ENCODE measurements around the gene NEK4.

The NEK4 gene

GRCh38 chr3:52789746-52790040, 19.0 kb upstream of the NEK4 start:
- Mint-ChIP-seq H3K27ac (no peak overlapping the region), H3K27me3 (peaks cover 35% of the 10 kb centered on the region)
- CTCF ChIA-PET = no interaction called here

GRCh38 chr3:52788890-52789745, 18.4 kb upstream of the NEK4 start:
- Mint-ChIP-seq H3K4me1 (no peaks in the 10 kb centered on the region), H3K27me3 (peaks cover 32% of the 10 kb centered on the region), H3K9me3 (no peaks in the 10 kb centered on the region), H3K4me3 (no peak overlapping the region), H3K27ac (no peak overlapping the region), H3K36me3 (no peaks in the 10 kb centered on the region)
- no peak for DNase-seq
- CTCF ChIA-PET = no interaction called here

More at GRCh38 chr3:52789746-52790040, 19.0 kb upstream of the NEK4 start:
- Mint-ChIP-seq H3K4me3 (no peak overlapping the region), H3K9me3 (no peaks in the 10 kb centered on the region), H3K36me3 (no peaks in the 10 kb centered on the region), H3K4me1 (no peaks in the 10 kb centered on the region)
- DNase-seq = no peak

- no peaks in the 10 kb centered on the region for H3K9me3 Mint-ChIP-seq
- H3K27me3 Mint-ChIP-seq = peaks cover 31% of the 10 kb centered on the region
- DNase-seq = no peak
- no peaks in the 10 kb centered on the region for H3K36me3 Mint-ChIP-seq
- no peak overlapping the region for H3K4me3 Mint-ChIP-seq
- H3K4me1 Mint-ChIP-seq = no peaks in the 10 kb centered on the region
- H3K27ac Mint-ChIP-seq = no peak overlapping the region
- CTCF ChIA-PET = interaction anchor here (1.4 kb wide), 1 partner anchor 67 kb away, joined by 3 read pairs; no protein-coding TSS in a partner anchor
Observed at GRCh38 chr3:52787672-52788625, 17.2 kb upstream of the NEK4 start.

GRCh38 chr3:52787246-52787645, 16.5 kb upstream of the NEK4 start:
- no peak for DNase-seq
- Mint-ChIP-seq H3K4me1 (no peaks in the 10 kb centered on the region), H3K27me3 (peaks cover 37% of the 10 kb centered on the region), H3K9me3 (no peaks in the 10 kb centered on the region), H3K4me3 (no peak overlapping the region), H3K36me3 (no peaks in the 10 kb centered on the region), H3K27ac (no peak overlapping the region)
- CTCF ChIA-PET = interaction anchor here (1.4 kb wide), 1 partner anchor 66 kb away, joined by 3 read pairs; no protein-coding TSS in a partner anchor

- Mint-ChIP-seq H3K27ac (no peak overlapping the region), H3K9me3 (no peaks in the 10 kb centered on the region), H3K27me3 (peaks cover 37% of the 10 kb centered on the region), H3K4me3 (no peak overlapping the region), H3K36me3 (no peaks in the 10 kb centered on the region), H3K4me1 (no peaks in the 10 kb centered on the region)
- CTCF ChIA-PET = interaction anchor here (1.4 kb wide), 1 partner anchor 66 kb away, joined by 3 read pairs; no protein-coding TSS in a partner anchor
- DNase-seq = no peak
Observed at GRCh38 chr3:52786330-52787215, 15.8 kb upstream of the NEK4 start.

GRCh38 chr3:52784931-52785590, 14.3 kb upstream of the NEK4 start:
- CTCF ChIA-PET = interaction anchor here (0.7 to 1.2 kb wide), 2 partner anchors 14 to 15 kb away, joined by 3 read pairs; no protein-coding TSS in a partner anchor
- no peaks in the 10 kb centered on the region for H3K9me3 Mint-ChIP-seq
- no peak overlapping the region for H3K27ac Mint-ChIP-seq
- no peaks in the 10 kb centered on the region for H3K36me3 Mint-ChIP-seq
- peaks cover 51% of the 10 kb centered on the region for H3K27me3 Mint-ChIP-seq
- H3K4me3 Mint-ChIP-seq = no peak overlapping the region
- no peak for DNase-seq
- H3K4me1 Mint-ChIP-seq = no peaks in the 10 kb centered on the region

- CTCF ChIA-PET = interaction anchor here (0.7 to 1.2 kb wide), 3 partner anchors 8 to 16 kb away, joined by 3 to 4 read pairs (median 3); no protein-coding TSS in a partner anchor
- no peaks in the 10 kb centered on the region for H3K36me3 Mint-ChIP-seq
Observed at GRCh38 chr3:52784021-52784621, 13.4 kb upstream of the NEK4 start.

GRCh38 chr3:52783211-52783555, 12.4 kb upstream of the NEK4 start:
- no peak for DNase-seq
- Mint-ChIP-seq H3K9me3 (no peaks in the 10 kb centered on the region), H3K36me3 (no peaks in the 10 kb centered on the region), H3K27ac (no peak overlapping the region), H3K4me1 (peaks cover under 1% of the 10 kb centered on the region), H3K4me3 (no peak overlapping the region), H3K27me3 (peaks cover 61% of the 10 kb centered on the region)
- CTCF ChIA-PET = interaction anchor here (1.1 kb wide), 1 partner anchor 9 kb away, joined by 4 read pairs; no protein-coding TSS in a partner anchor

More at GRCh38 chr3:52784021-52784621, 13.4 kb upstream of the NEK4 start:
- H3K4me3 Mint-ChIP-seq = no peak overlapping the region
- no peaks in the 10 kb centered on the region for H3K9me3 Mint-ChIP-seq
- peaks cover 57% of the 10 kb centered on the region for H3K27me3 Mint-ChIP-seq
- no peak for DNase-seq
- no peak overlapping the region for H3K27ac Mint-ChIP-seq
- no peaks in the 10 kb centered on the region for H3K4me1 Mint-ChIP-seq

GRCh38 chr3:52782412-52783210, 11.9 kb upstream of the NEK4 start:
- DNase-seq = no peak
- Mint-ChIP-seq H3K4me1 (peaks cover 2% of the 10 kb centered on the region), H3K4me3 (no peak overlapping the region), H3K27me3 (peaks cover 61% of the 10 kb centered on the region), H3K36me3 (no peaks in the 10 kb centered on the region), H3K27ac (no peak overlapping the region), H3K9me3 (no peaks in the 10 kb centered on the region)
- CTCF ChIA-PET = interaction anchor here (1.1 kb wide), 1 partner anchor 9 kb away, joined by 4 read pairs; no protein-coding TSS in a partner anchor

- Mint-ChIP-seq H3K27ac (no peak overlapping the region), H3K4me1 (peaks cover 2% of the 10 kb centered on the region), H3K4me3 (no peak overlapping the region), H3K36me3 (no peaks in the 10 kb centered on the region), H3K9me3 (no peaks in the 10 kb centered on the region), H3K27me3 (peaks cover 61% of the 10 kb centered on the region)
- no peak for DNase-seq
- CTCF ChIA-PET = no interaction called here
Observed at GRCh38 chr3:52781741-52782140, 11.0 kb upstream of the NEK4 start.

- no peak overlapping the region for H3K4me3 Mint-ChIP-seq
- H3K27ac Mint-ChIP-seq = no peak overlapping the region
- peaks cover 76% of the 10 kb centered on the region for H3K27me3 Mint-ChIP-seq
- H3K36me3 Mint-ChIP-seq = no peaks in the 10 kb centered on the region
- H3K4me1 Mint-ChIP-seq = peaks cover 2% of the 10 kb centered on the region
- CTCF ChIA-PET = no interaction called here
- no peaks in the 10 kb centered on the region for H3K9me3 Mint-ChIP-seq
- DNase-seq = no peak
Observed at GRCh38 chr3:52779837-52780585, 9.3 kb upstream of the NEK4 start.
